HepG2 (cell line): ENCODE data around the gene CASTOR1.

Experiments
- HMG20A ChIP-seq: IDR thresholded peaks from 2 replicates; pipeline ENCODE4 v1.6.1; 2016; ENCODE audit warnings: borderline replicate concordance
- KAT2B ChIP-seq: fragments of 150-350 bp; IDR thresholded peaks from 2 replicates; pipeline ENCODE4 v1.6.1; 2014; ENCODE audit warnings: low read depth, low read length, borderline replicate concordance
- REST ChIP-seq, 2 experiments: IDR thresholded peaks; 2 replicates each; pipeline ENCODE4 v1.6.1; 2011 to 2012; ENCODE audit warnings: low read length in 2 of 2, borderline replicate concordance in 1 of 2, low read depth in 1 of 2, mild to moderate bottlenecking in 1 of 2, moderate library complexity in 1 of 2
- SMC3 ChIP-seq: IDR thresholded peaks from 2 replicates; pipeline ENCODE4 v1.6.1; 2011; ENCODE audit warnings: low read length, improper control_type of control experiment
- ZBTB26 ChIP-seq: IDR thresholded peaks from 2 replicates; pipeline ENCODE4 v1.6.1; 2016; ENCODE audit warnings: missing compliant biosample characterization, missing genetic modification reagents, borderline replicate concordance
- TF ChIP-seq, protein P1 (sequence below): sonication (generic); formaldehyde crosslinking; IDR thresholded peaks from 2 replicates; pipeline ENCODE4 v1.5.0; 2020; ENCODE audit warnings: missing genetic modification reagents

DNA sequence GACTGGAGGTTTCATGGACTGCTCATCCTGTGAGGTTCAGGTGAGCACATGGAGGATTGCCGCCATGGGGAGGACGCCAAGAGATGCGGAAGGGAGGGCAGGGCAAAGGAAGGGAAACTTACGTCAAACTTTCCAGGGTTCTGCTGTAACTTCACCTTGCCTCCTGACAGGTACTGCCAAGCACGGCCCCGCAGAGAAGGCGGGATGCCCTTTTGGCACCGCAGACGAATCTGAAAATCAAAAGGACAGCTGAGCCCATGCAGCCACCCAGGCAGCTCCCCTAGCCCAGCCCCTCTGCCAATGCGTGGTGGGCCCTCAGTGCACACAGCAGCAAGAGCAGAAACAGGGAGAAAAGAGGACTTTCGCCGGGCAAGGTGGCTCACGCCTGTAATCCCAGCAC lies 10.0 kb upstream of the CASTOR1 start:
- TF ChIP-seq SMC3 (no peak), KAT2B (no peak), HMG20A (CRISPR knock-in tag) (no peak), ZBTB26 (CRISPR knock-in tag) (no peak), REST (IDR thresholded peaks at IDR 0.05; ENCODE audit: borderline replicate concordance in 1 of 2, low read depth in 1 of 2, low read length in 2 of 2) (no peak)
- TF ChIP-seq, protein P1, sequence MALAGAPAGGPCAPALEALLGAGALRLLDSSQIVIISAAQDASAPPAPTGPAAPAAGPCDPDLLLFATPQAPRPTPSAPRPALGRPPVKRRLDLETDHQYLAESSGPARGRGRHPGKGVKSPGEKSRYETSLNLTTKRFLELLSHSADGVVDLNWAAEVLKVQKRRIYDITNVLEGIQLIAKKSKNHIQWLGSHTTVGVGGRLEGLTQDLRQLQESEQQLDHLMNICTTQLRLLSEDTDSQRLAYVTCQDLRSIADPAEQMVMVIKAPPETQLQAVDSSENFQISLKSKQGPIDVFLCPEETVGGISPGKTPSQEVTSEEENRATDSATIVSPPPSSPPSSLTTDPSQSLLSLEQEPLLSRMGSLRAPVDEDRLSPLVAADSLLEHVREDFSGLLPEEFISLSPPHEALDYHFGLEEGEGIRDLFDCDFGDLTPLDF, result no peak
